NOMO-1 treated with DMSO at 0.1 percent for 48 hours (cell line): Measurements from ENCODE around the gene PIP5K1C.
"Not testable (repeated sequence)": the region's sequence is repeated elsewhere in the genome, so short reads cannot be mapped to it uniquely, and the experiment has no call there.

Source experiments
- DNase-seq: peaks from one replicate; lab custom pipeline; 2025; ENCODE audit not compliant: unreplicated experiment; lab: John Stamatoyannopoulos, UW

PIP5K1C gene

DNA sequence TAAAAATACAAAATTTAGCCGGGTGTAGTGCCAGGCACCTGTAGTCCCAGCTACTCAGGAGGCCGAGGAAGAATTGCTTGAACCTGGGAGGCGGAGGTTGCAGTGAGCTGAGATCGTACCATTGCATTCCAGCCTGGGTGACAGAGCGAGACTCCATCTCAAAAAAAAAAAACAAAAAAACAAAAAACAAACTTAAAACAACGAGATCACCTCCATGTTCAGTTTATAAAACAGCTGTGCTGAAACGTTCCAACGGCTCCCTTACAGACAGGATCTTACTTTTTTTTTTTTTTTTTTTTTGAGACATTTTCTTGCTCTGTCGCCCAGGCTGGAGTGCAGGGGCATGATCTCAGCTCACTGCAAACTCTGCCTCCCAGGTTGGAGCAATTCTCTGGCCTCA lies 71.5 kb downstream of the PIP5K1C start:
- DNase-seq = not testable (repeated sequence)

DNA sequence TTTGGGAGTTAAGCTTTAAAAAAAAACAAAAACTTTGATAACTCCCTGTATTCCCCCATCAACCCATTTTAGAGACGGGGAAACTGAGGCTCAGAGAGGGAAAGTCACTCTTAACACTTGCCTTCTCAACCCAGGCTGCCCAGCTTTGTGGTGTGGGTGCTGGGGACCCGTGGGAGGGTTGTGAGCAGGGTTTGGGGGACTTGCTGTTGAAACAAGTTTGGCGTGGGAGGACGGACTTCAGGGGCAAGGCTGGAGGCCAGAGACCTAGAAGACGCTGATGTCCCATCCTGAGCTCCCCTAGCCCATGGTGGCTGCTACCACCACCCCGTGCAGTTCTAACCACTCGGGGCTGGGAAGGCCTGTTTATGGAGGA lies 72.9 kb downstream of the PIP5K1C start:
- no peak for DNase-seq

DNA sequence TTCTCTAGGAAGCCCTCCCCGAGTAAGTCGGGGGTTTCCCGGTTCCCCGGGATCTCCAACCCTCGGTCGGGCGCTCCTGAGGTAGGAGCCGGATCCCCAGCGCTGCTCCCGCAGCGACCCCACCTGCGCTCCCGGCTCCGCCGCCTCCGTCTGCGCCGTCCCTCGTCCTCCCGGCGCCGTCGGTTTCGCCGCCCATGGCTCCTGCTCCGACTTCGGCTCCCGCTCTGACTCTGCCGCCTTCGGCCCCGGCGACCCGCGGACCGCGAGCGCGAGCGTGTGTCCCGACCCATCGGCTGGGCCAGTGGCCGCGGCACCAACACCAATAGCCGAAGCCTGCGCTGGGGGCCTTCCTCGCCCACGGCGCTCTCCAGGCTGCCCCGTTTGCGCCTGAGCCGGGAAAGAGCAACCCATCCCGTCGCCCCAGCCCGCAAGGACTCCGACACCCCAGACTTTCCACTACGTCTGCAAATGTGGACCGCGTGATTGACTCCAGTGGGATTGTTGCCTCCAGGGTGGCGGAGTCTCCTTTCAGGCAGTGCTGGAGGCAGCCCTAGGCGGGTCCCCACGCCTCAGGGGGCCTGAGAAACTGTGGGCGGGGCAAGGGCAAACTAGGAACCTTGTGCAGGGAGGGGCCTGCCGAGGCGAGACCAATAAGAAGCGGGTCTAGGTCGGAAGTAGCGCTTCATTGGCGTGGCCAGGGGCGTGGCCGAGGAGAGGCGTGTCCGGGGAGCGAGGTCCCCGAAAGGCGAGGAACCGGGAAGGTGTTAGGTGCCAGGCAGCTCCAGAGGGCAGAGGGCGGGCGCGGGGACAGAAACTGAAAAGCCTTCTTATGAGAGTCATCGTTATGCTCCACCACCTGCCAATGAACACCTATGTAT lies 73.6 kb downstream of the PIP5K1C start, which contains the start of gene CACTIN:
CACTIN (minus strand) TSS at position 318 of the 878 bp plus-strand sequence; CDS start at position 290, 28 bp downstream.
- DNase-seq = peak; percentile 98

DNA sequence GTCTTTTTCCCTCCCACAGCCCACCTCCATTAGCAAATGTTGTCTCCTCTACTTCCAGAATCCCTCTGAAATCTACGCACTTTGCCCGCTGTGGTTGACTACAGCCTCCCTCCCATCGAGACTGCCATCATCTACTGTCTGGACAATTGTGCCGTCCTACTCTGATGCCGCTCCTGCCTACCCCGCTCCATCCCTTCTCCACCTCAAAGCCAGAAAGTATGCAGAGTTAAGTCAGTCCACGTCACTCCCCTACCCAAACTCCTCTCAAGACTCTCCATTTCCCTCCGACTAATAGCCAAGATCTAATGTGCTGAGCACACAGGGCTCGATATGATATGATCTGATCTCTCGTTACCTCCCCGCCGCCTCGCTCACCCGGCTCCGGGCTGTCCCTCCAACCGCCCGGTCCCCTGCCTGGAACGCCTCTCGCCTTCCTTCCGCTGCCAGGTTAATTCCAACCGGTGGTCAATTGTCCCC lies 74.2 kb downstream of the PIP5K1C start:
- DNase-seq = no peak

DNA sequence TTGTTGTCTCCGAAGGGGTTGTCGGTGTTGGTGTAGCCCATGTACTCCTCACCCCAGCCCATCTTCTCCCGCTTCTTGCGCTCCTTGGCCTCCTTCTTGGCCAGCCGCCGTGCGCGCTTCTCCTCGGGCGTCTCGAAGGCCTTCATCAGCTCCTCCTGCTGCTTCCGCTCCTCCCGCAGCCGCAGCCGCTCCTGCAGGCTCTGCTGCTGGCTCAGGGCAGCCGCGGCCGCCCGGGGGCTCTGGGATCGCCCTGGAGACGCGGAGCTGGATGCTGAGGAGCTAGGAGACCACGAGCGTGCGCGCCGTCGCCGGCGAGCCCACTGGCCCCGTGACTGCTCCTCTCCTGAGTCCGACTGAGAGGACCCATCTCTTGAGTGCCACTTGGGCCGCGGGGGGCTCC lies 76.6 kb downstream of the PIP5K1C start:
- DNase-seq = no peak

DNA sequence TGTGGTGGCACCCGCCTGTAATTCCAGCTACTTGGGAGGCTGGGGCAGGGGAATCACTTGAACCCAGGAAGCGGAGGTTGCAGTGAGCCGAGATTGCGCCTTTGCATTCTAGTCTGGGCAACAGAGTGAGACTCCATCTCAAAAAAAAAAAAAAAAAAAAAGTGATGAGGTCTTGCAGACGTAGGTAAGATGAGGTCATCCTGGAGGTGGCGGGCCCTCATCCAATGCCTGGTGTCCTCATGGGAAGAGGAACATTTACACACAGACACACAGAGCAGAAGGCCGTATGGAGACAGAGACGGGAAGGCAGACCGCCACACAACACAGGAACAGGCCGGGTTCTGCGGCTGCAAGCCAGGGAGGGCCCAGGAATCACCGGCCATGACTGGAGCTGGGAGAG lies 78.0 kb downstream of the PIP5K1C start:
- DNase-seq = no peak

DNA sequence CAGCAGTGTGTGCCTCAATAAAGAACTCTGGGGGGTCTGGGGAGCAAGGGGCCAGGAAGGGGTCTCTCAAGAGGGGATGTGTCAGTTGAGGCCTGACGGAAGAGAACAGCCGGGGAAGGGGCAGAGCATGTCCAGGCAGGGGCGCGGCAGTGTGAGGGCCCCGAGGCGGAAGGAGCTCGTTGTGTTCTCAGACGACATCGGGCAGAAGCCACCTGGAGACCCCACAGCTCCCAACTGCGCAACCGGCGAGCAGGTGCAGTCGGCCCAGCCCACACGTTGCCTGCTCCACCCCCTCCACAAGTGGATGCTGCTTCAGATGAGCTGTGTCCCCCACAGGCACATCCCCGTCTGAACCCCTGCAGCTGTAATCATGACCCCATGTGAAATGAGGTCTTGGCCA lies 78.6 kb downstream of the PIP5K1C start:
- DNase-seq = no peak

DNA sequence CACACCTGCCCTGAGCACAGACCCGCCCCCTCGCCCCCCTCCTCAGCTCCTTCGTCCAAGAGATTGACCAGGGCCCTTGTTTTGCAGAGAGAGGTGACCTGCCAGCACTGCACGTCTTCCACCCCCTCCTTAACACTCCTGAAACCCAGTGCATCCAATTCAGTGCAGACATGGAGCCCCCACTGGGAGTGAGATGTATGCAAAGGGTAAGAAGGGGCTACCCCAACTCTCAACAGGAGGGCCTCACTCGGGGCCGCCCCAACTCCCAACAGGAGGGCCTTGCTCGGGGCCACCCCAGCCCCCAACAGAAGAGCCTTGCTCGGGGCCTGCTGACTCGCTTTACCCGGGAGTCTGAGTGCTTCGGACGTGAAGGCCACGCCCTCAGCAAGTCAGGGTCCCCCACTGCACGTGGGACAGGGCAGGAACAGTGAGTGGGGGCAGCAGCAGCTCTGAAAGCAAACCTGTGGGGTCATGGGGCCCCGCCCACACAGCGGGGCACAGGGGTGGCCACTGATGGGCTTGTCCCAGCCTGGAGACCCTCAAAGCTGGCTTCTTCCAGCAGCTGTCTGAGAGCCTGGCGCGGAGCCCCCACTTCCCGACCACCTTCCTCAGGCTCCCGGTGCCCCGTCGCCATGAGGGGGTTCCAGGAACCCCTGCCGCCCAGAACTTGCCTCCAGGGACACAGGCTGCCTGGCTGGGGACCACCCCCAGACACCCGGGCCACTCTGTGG lies 79.3 kb downstream of the PIP5K1C start:
- no peak for DNase-seq

DNA sequence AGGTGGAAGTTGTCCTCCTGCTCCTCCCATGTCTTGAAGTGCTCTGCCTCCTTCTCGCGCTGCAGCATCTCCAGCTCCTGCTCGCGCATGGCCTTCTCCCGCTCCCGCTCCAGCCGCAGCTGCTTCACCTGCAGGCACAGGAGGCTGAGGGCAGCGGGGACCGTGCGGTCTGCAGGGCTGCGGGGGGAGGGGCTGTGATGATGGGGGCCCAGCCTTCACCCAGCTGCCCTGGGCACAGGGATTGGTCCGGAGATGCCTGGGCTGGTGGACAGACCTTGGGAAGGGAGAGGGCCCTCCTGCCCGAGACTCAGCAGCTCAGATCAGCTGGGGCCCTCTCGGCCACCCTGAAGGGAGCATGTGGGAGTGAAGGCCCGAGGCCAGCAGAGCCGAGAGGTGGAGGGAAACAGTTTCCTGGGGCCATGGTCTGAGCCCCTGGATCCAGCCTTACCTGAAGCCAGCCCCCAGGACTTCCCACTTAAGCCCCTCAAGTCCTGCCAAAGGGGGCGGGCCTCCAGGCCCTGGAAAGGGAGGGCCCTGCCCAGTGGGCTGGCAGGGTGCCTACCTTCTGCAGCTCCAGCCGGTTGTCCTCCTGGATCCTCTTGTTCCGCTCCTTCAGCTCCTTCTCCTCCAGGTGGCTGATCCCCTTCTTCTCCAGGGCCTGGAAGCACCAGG lies 80.0 kb downstream of the PIP5K1C start:
- DNase-seq = no peak

DNA sequence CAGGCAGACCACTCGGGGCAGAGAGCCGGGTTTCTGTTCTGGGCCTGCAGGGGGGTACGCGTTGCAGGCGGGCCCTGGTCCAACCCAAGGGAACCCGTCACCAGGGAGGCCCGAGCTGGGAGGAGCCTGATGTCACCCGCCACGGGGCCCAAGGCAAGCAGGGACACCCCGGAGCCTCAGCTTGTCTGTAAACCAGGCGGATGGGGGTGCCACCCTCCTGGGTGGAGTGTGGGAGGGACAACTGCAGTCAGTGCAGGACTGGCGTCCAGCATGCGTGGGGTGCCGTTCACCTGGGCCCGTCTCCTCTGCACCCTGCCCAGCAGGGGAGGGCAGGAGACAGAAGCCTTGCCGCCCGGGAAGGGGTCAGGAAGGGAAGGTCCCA lies 80.6 kb downstream of the PIP5K1C start:
- DNase-seq = no peak

DNA sequence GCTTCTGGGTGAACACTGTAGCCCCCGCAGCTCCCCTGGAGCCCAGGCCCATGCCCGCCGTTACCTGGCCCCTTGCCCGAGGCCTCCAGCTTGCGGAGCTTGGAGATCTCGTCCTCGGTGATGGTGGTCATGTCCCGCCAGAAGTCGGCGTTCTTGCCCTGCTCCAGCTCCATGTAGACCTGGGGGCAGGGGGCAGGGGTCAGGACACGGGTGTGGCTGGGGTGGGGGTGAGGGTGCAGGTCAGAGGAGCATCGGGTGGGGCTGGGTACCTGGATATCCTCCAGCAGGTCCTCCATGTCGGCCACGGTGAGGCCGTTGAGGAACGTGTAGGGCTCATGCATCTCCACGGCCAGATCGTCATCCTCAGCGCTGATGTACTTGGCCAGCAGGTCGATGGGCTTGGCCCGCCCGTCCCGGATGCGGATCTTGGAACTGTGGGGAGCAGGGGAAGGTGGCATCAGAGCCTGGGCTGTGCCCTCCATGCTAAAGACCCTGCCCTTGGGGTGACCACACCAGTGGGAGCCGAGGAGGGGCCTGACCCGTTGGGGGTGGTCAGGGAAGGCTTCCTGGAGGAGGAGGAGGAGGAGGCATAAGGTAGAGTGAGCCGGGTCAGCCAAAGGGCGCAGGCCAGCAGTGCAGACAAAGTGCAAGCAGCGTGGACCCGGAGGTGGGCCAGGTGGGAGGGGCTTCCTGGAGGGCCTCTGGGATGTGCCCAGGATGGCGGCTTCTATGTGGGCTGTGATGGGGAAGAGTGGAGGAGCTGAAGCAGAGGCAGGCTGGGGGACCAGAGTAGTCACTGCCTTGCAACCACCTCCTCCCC lies 81.2 kb downstream of the PIP5K1C start:
- no peak for DNase-seq

DNA sequence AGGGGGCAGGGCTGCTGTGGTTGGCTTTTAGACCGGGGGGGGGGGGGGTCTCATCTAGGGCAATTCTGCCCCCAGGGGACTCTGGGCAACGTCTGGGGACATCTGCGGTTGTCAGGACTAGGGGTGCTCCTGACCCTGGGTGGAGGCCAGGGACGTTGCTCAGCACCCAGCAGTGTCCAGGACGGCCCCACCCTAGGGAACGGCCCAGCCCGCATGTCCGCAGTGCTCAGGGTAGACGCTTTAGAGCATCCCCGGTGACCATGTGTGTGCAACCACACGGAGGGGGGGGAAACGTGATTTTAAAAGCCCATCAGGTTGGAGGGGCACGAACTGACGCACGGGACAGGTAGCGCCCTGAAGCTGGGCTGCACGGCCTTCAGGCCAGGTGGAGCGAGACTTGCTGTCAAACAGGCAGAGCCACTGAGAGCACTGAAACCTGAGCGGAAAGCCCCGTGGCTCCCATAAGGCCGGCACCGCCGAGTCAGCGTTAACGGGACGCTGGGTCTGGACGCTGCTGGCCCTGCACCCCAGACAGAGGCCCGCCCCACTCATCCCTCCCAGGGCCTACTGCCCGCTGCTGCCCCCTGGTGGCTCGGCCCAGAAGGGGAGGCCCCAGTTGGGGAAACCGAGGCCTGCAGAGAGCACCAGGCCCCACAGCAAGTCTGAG lies 82.0 kb downstream of the PIP5K1C start:
- DNase-seq = peak; percentile 8

DNA sequence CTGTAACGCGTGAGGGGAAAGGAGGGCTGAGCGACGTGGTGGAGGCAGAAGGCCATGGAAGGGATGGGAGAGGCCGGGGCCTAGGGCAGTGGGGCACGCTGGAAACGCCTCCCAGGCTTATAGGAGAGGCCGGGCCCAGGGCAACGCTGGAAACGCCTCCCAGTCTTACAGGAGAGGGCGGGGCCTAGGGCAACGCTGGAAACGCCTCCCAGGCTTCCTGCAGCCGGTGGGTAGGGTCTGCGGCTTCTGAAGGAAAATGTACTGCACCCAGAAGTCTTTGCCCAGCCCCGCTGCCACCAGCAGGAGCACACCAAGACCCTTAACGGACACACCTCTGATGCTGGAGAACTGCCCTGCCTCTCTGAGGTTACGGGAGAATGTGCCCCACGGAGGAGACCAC lies 82.8 kb downstream of the PIP5K1C start:
- DNase-seq = no peak

DNA sequence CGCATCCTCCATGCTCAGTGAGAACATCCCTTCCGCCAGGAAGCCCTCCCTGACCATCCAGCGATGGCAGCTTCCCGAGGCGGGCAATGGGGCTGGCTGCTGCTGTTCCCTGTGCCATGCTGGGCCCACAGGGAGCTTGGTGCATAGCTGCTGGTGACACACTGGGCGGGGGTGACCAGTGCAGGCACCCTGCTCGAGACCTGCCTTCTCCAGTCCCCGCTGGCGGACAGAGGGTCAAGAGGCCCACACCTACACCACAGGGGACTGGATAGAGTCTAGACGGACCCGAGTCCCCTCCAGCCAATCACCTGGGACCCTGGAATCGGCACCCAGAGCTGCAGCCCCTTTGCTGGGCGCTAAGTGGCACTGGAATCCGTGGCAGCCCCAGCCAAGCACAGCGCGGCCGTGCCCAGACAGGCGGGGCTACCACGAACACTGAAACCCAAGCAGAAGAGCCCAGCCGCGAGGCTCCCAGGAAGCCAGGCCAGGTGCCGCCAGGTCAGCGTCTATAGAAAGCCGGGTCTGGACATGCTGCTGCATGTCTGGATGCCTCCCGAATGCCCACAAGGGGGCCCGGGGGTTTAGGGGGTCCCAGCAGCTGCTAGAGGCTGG lies 84.6 kb downstream of the PIP5K1C start:
- no peak for DNase-seq

DNA sequence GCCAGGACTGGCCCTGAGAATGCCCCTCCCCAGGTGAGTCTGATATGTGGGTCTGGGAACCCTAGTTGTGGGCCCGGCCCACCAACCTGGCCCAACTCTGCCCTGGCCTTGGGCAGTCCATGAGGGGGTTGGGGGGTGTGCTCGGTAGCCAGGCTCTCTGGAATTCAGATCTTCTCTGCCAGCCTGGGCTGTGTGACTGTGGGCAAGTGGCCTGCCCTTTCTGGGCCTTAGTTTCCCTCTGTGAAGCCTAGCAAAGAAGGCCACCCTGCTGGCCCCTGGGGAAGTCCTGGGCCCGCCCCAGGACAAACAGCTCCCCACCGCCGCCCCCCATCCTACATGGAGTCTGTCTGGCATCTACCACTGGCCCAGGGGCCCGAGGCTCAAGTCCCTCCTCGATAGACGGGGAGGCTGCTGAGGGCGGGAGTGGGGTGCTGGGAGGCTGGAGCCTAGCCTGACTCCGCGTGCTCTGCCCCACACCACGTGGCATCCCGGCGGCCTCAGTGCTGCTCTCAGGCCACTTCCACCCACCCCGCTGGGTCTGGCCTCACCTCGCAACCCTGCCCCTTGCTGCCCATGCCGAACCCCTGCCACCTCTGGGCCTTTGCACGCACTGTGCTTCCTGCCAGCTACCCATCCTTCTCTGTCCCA lies 85.3 kb downstream of the PIP5K1C start:
- no peak for DNase-seq

DNA sequence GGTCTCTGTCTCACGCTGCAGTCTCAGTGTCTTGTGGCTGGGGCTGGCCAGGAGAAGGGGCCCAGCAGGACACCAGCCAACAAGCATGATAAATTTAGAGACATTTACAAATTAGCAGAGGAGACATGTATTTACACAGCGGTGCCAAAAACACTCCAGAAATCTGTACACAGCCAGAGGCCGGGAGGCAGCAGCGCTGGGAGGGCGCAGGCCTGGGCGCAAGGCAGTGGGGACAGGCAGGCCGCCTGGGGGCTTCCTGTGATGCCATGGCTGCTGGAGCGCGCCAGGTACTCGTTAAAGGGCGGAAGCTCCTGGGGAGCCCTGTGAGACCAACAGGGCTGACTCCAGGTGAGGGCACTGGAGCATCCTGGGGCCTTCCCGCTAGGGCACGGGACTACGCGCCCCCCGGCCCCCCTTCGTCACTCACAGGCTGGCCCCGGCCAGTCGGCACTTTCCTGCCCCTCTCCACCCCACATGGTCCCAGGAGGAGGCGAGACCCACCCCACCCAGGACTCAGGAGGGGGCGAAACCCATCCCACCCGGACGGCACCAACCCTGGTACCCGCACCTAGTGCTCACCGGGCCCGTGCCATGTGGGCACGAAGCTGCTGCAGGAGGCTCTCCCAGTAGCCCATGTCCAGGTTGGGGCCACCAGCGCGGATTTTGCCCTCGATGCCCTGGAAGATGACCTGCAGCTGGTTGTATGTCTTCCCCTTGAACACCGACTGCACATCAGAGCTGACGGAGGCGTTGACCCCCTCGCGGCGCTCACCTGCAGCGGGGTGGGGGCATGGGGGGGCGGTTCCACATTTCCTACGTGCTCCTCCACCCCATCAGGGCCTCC lies 86.2 kb downstream of the PIP5K1C start:
- DNase-seq = no peak

DNA sequence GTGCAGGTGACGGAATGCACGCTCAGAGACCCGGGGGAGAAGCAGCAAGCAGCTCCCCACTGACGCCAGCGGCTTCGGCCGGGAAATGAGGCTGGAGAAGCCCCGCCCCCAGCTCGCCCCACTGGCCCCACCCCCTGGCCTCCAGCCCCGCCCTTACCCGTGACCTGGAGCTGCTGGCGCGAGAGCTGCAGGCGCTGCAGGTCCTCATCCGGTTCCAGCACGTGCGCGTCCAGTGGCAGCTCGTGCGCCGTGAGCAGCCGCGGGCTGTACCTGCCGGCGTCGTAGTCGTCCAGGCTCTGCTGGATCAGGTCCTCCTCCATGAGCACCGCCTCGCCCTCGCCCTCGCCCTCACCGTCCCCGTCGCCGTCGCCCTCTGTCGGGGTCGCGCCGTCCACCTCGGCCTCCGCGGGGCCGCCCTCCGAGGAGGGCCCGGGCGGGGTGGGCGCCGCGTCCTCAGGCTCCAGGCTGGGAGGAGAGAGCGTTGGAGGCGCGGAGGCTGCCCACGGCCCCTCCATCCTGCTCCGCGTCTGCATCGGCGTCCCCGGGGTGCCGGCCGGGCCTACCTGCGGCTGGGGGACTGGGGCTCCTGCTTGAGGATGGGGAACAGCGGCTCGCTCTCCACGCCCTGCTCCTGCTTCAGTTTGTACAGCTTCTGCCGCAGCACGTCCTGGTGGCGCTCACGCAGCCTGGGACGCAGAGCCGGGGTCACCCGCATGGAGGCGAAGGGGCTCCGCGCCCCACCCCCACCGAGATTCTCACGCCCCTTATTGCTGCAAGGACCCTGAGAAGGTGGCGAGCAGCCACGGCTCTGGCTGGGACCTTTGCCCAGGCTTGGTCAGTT lies 87.1 kb downstream of the PIP5K1C start:
- no peak for DNase-seq

DNA sequence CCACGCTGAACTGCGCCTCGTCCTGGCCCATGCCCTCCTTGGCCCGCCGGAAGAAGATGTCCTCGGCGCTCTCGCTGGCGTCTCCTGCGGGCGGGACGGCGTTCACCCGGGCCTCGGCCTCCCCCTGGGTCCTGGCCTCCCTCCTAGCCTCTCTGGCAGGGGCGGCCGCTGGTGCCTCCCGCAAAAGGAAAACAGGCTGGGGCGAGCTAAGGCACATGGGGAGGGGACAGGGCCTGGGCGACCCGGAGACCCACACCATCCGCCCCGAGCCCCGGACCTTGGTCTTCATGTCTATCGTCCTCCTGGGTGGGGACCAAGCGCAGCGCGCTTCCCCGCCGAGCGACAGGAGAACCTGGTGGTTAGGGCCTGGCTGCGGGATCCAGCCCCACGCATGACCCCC lies 87.9 kb downstream of the PIP5K1C start:
- no peak for DNase-seq
